ENCODE measurements around the gene TTC21A.

TTC21A gene

DNA sequence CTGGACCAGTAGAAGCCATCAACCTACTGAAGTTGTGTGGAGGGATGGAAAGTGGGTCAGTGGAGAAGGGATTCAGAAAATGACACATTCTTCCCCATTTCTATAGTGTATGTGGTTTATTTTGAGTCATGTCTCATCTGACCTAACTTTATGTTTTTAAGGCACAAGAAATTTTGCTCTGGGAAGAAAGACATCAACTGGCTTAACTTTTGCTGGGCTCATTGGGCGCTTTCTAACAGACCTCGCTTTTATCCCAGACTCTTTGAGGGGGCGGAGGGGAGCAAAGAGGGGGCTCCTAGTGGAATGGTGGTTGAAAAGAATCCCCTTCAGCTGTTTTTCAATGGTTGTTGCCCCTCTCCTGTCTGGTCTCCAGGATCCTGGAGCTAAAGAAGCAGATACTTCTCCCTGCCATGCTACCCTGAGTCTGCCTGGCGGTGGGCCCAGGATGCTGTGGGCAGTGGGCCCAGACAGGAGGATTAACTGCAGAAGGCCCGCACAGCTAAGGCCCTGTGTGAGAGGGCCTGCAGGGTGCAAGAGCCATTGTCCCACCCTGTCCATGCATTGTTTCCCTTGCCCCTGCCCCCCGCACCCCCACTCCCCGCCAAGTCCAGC, 31.4 kb downstream of the TTC21A start:
- no peak for DNase-seq

DNA sequence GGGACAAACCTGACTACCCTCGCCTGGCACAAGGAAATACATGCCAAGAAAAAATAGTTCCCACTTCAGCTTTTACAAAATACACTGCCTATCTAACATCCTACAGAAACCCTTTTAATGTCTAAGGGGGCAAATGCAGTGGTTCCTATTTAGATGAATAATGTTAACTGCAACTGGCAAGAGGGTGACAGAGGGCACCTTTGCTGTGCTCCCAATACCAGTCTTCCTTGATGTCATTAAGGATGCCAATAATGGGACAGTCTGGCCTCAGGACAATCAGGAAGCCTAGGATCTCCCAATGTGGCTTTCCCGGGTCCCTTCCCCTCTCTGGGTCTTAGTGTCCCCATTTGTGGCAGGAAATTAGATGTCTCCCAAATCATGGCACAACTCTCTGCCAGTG, 32.0 kb downstream of the TTC21A start:
- no peak for DNase-seq

DNA sequence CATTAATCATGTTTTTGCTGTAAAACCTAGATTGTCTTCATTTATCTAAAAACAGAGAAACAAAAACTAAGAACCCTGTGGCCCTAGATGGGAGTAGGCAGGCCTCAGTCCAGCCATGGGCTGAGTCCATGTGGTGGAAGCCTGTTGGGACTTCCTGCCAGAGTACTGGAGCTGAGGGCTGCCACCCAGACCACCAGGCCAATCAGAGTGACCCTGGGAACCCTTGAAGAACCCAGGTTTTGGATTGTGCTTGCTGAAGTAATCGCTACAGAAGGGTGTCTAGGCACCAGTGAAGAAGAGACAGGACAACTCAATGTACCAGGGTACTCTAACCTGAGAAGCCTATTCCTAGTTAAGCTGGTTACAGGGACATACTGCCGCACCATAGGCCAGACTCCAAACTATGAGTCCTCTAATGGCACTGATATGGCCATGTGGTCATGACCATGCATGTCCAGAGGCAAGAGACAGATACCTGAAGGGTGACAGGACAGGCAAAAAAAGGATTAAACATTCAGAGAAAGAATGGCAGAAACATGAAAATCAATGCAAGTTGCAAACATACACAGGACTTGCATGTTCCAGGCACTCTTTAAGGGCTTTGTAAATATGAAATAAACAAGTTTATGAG, 33.0 kb downstream of the TTC21A start:
- DNase-seq = no peak

DNA sequence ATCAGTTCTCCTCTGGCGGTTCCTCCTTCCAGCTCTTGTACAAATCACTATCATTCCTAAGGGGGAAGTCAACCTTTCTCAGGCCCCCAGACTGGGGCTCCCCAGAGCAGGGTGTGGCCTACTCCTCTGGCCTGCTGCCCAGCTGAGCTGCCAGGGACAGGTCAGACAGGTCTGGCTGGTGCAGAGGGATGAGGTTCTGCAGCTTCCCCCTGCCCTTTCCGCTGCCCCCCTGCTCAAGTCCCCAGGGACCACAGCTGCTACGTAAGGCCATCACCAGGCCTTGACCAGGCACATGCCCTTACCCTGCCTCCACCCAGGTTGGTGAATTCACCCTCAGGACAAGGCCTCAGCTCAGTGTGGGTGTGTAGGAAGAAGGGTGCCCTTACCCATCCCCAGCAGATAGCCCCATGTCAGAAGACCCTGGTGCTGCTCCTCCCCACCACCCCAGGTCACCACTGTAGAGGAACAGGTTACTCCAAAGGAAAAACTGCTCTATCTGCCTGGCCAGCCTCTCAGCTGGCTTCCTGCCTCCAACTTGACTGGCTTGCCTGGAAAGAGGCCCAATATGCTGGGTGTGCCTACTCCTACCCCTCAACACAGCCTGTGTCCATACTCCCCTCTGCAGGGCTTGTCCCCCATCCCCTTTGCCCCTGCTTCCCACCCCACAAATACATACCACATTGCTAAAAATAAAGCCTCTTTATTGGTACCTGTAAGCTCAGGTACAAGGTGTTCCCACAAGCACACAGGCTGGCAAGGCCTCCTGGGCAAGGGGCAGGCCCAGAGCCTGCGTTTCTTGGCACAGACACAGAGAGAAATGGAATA, 33.9 kb downstream of the TTC21A start:
- DNase-seq = no peak

DNA sequence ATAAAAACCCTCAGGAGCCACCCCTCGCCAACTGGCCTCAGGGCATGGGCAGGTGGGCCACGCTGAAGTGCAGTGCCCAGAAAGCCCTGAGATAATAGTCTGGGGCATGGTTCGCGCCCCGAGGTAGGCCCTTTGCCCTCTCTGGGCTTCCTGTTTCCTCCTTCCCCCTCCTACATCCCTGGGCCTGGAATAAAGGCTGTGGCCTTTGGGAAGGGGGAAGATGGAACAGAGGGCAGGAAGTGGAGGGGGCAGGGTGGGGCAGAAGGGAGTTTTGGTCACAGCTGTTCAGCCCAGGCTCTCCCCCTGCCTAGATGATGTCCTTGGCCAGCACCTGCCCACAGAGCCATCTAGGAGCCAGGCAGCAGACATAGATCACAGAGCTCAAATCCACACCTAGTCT, 34.6 kb downstream of the TTC21A start:
- DNase-seq = no peak

DNA sequence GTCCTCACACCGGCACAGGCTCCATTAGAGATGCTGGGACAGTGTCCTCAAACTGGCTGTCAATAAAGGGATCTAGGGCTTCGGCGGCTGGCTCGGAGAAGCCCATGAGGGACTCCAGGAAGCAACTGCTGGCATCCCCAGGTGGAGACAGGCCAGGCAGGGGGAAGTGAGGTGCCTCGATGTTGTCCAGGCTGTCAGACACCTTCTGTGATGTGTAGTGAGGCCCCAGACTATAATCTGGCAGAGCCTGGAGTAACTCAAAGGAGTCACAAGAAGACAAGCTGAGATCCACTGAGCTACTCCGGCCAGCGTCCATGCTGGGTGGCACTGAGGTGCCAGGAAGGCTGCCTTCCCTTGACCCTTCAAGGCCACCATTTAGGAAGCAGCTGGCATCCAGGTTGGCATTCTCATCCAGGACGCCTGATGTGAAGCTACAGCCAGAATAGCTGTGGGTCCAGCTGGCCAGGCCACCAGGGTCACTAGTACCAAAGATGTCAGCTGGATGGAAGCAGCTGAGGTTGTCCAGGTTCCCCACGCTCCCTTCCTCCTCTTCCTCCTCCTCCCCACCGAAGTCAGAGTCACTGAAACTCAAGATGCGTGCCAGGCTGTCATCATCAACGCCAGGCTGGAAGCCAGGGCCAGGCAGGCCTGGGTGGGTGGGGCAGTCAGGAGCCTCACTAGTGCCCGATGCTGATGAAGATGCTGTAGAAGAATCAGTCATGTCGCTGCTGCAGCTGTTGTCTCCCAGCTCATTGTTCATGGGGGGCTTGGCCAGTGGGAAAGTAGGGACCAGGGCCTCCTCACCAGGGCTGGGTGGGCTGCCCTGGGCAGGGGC, 35.8 kb downstream of the TTC21A start:
- no peak for DNase-seq

DNA sequence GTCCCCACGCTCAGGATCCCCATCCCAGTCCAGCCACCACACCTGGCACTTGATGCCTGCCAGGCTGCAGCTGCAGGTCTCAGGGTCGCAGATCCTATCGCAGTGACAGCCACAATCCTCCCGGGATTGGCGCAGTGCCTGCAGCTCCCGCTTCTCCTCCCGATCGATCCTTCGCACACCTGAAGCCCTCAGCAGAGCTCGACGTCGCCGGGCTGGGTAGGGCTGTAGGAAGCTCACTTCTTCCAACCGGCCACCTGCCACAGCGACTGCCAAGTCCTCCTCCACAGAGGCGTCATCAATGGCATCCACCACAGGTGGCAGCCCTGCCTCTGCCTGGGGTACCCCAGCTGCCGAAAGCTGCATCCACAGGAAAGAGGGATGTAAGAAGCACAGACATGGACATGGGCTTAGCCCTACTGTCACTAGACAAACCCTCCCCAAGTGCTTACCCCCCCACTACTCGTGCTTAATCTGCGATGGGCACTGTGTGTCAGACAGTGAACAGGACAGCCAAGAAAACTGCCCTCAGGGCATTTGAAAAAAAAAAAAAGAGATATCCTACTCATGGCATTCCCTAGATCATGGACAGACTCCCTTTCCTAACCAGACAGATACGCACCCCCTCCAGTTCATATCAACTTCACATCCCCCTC, 36.7 kb downstream of the TTC21A start:
- no peak for DNase-seq

DNA sequence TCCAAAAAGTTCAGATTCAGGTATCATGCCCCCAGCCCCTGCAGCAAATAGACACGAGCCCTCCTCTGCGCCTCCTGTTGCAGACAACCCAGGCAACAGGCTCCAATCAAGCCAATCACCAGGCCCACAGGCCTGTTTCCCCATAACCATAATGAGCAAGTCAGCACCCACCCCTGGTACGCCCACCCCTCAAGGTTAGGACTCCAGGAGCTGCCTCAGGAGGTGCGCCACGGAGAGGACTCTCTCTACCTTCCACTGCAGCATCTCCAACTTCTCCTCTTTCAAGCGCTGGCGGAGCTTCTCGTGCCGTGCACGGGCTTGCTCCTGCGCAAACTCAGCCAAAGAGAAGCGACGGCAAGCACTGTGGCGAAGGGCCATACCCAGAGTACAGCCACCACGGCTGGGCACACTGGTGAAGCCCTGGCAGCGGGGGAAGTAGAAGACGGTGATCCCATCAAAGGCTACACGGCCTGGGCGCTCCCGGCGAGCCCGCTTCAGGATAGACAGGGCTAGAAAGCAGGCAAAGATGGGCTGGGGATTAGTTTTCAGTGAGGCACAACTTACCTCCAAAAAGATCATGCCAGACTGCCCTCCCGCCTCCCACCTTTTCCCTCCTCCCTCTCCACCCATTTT, 37.4 kb downstream of the TTC21A start:
- no peak for DNase-seq

DNA sequence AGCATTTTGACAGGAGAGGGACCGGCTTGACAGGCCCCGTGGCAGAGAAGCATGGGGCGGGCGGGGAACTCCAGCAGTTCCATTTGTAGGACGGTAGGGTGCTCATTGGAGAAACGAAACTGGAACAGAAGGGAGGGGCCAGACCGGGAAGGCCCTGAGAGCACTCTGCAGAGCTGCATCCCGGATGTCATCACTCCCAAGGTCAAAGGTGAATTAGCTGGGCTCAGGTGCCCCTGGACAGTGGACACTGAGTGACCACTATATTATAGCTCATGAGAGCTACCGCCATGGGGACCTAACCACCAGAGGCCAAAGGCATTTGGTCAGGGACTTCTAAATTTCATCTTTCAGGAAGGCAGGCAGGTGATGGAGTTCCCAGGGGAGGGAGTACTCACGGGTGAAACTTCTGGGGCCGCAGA, 38.6 kb downstream of the TTC21A start:
- DNase-seq = no peak

DNA sequence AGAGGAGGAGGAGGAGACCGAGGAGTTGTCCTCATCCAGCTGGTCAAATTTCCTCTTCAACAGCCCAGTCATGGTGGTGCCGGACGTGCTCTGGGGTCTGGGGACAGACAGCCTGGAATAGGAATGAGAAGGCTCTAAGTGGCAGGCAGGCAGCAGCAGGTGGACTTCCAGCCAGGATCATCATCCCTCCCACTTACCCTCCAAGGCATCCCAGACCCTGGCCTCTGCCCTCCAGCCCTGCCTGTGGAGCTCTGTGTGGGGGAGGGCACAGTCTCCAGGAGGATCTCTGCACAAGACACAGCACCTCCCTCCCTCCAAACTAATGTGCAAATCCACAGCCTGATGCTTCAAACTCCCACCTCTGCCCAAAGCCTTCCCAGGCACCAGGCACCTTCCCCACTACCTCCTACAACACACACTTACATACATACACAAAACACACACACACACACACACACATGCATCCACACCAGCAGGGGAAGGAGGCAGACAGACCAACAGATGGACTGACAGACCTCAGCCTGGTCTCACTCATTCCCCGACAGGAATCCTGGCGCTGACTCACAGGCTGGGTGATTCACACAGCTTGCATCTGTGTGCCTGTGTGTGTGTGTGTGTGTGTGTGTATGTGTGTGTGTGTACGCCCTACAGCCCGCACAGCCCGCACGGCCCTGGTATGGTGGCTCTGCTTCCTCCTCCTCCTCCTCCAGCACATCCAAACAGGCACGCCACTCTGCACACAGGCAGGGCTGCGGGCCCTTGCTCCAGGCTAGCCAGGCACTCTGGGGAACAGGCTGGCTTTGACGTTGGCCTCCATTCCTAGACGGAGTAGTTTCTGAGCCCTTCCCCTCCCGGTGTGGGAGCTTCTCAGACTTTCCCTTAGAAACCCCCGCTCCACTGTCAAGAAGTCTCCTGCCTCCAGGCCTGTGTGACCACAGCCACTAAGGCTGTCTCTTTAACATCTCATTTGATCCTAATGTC, 39.4 kb downstream of the TTC21A start:
- DNase-seq = peak; percentile 97

DNA sequence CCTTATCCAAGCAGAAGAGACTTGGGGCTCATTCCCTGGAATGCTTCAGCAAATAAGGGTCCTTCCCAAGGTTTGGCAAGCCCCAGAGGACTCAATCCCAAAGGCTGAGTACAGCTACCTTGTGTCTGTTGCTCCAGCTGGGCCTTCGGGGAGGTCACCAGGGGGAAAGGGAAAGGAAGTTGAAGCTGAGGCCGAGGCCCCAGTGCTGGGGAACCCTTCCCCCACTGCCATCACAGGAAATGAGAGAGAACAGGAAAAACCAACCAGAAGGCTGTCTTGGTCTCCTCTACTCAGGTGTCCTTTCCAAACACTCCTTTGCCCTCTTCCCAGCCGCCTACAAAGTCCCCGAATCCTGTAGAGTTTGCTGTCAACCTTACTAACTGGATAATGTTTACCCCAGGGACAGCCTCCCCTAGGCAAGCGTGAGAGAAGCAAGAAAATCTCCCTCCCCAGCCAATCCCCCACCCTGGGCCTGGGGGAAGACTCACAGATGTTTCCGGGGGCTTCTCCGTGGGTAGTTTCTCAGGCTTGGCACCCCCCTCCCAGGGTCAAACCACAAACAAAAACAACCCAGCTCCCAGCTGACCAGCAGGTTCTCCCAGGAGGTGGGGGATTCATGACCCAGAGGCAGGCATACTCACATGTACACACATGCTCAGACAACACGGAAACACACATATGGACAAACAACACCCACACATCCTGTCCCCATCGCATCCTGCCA, 40.4 kb downstream of the TTC21A start:
- peak; percentile 54 for DNase-seq

DNA sequence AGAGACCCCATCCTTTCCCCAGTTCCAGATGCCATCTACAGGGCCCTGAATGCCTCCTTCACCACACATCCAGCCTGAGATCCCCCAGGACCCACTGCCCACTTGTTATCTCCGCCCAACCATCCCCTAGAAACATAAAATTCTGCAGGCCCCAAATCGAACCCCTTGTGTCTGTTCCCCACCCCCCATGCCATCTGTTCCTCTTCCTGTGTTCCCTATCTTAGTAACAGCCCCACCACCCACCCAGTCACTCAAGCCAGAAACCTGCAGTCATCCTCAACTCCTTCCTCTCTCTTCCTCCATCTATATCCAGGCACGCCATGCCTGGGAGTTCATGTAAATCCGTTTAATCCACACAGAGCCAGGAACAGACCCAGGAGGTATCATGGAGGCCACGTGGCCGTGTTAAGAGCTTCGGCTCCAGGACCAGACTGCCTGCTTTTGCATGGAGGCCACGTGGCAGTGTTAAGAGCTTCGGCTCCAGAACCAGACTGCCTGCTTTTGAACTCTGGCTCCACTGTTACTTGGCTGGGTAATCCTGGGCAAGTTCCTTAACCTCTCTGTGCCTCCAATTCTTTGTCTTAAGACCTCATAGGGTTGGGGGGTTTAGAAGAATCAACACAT, 41.1 kb downstream of the TTC21A start:
- peak; percentile 30 for DNase-seq

DNA sequence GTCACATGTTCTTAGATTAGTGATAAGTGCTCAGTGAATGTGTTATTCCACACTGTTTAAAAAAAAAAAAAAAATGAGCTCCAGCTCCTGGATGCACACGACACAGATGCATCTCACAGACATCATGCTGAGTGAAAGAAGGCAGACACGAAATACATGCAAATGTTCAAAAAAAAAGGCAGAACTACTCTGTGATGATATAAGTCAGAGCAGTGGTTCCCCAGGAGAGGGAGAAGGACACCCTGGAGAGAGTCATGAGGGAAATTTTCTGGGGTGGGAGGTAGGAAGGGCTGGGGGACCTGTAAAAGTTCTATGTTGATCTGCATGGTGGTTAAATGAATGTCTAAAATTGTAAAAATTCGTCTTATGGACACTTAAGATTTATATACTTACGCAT, 41.6 kb downstream of the TTC21A start:
- no peak for DNase-seq

DNA sequence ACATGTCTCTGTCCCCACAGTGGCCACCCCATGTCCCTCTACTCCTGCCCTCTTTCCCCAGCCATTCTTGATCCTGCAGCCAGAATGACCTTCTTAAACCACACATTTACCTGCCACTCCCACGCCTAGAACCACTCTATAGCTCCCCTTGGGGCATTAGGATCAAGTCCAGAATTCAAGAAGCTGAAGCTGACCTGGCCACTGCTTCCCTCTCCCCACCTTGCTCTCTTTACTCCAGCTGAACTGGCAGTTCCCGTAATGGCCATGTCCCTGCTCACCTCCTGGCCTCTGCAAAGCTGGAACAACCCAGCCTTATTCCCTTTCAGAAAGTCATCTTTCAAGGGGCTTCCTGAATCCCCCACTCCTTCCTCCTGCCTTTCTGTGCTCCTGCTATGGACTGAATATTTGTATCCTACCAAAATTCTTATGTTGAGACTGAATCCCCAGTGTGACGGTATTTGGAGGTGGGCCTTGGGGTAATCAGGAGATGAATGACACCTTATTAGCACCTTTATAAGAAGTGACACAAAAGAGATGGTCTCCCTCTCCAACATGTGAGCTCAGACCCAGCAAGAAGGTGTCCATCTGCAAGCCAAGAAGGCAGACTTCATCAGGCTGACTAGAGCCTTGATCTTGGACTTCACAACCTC, 42.1 kb downstream of the TTC21A start:
- no peak for DNase-seq

DNA sequence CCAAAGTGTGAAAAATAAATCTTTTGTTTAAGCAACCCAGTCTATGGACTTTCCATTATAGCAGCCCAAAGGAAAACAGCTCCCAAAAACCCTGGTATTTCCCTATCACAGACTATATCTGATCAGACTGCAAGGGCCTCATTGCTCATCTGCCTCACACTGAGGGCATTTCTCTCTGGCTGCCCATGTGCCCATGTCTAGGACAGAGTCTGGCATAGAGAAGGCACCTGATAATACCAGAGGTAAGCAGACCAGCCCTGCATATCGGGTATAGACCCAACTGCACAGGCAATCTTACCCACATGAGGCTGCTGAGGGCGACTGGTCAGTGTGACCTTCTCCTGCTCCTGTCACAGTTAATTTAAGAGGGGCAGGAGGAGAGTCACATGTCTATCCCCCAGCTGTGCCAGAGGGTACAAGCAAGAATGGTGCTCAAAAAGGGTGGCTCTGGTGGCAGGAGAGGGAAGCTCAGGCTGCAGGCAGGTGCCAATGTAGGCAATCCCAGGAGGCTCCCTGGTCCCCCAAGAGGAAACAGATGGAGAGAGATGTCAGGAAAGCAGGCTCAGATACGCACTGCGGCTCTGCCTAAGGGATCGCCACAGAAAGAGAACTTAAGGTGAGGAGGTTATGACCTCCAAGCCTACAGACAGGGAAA, 42.8 kb downstream of the TTC21A start:
- DNase-seq = no peak

DNA sequence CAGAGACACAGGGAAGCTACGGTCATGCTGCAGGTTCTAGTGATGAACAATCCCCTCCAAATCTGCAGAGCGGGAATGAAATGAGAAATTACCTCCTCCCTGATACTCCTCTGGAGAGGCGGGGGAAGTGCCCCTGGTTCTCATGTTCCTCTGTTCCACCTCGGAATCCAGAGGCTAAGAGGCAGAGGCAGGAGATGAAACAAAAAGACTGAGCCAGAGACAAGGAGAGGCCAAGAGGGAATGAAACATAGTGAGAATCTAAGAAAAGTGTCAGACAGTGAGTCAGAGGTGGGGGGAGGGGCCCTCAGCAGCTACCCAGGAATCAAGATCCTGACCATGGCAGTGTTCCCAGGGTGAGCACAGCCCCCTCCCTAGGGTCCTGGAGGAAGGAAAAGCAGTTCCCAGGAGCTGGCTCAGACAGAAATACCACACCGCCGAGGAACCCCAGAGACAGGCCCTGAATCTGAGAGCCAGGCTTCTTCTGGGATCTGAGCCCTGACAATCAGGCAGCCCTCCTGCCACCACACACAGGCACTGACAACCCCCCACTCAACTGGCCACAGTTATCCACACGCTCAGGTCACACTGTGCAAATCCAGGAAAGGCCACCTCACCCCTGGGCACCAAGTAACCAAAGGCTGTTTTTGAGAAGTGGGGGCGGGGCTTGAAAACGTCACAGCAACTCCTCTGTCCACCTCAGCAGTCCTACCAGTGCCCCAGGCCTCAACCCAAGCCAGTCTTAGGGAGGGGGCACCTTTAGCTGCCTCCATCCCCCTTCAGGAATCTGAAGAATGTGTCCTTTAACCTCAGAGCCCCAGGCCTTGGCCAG, 43.5 kb downstream of the TTC21A start:
- DNase-seq = peak; percentile 89

DNA sequence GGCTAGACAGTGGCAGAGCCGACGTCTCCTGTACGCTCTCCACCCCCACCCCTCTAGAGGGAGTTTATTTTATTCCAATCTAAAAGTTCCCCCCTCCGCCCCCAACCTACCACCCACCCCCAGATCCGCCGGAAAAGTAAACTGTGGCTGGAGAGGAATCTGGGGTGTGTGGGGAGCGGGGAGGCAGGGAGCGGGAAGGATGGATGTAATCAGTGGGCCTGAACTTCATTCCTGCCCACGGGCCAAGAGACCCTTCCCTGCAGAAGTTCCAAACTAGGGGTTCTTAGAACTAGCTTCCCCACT, 46.4 kb downstream of the TTC21A start:
- no peak for DNase-seq

Data from HCEC 1CT (cell line).